K562 (cell line): ENCODE data around the gene NEMP1. TPM values are rescaled to one million over a fixed set of nuclear protein-coding genes. Genes with fewer than 3 reads are reported as not detected.
A peak's percentile ranks its signal among the peaks of the same experiment; 100 is the strongest.

Source experiments
- BRD4 ChIP-seq: fragments of 200-600 bp; sonication (generic); IDR thresholded peaks from 2 replicates; pipeline ENCODE4 v1.6.1; 2017; ENCODE audit warnings: inconsistent platforms
- CTCF ChIP-seq, 3 experiments: IDR thresholded peaks in 2 of 3; conservative IDR thresholded peaks in 1 of 3; 2 replicates each; pipeline ENCODE4 v1.5.1; 2011 to 2012; ENCODE audit warnings: low read length in 3 of 3, mild to moderate bottlenecking in 3 of 3, control low read depth in 2 of 3, improper control_type of control experiment in 1 of 3, inconsistent platforms in 1 of 3, low read depth in 1 of 3, mixed read lengths in 1 of 3, moderate library complexity in 1 of 3; ENCODE audit not compliant: insufficient read depth in 2 of 3
- FOXA3 ChIP-seq, 2 experiments: fragments of 450-650 bp in 1 of 2; sonication (generic) in 1 of 2; formaldehyde crosslinking; IDR thresholded peaks in 1 of 2; conservative IDR thresholded peaks in 1 of 2; 2 replicates each; pipeline versions ENCODE4 v1.4.0 to v1.8.0; 2020 to 2022; ENCODE audit warnings: mild to moderate bottlenecking in 2 of 2, missing genetic modification reagents in 1 of 2
- GTF2A2 ChIP-seq: IDR thresholded peaks from 2 replicates; pipeline ENCODE4 v1.6.1; 2016; ENCODE audit warnings: mild to moderate bottlenecking, missing genetic modification characterization, missing compliant biosample characterization
- KDM5B ChIP-seq: fragments of 200-600 bp; sonication (generic); IDR thresholded peaks from 2 replicates; pipeline ENCODE4 v1.6.1; 2012; ENCODE audit warnings: low read depth, mild to moderate bottlenecking, moderate library complexity, low read length, control low read depth, inconsistent platforms; ENCODE audit not compliant: insufficient replicate concordance
- MAX ChIP-seq: sonication (generic); formaldehyde crosslinking; IDR thresholded peaks from 2 replicates; pipeline ENCODE4 v1.9.0; 2022; ENCODE audit warnings: mild to moderate bottlenecking, missing genetic modification reagents
- NR2C2 ChIP-seq, 2 experiments: fragments of 200-800 bp in 1 of 2; sonication (Bioruptor generic) in 1 of 2; sonication (generic) in 1 of 2; formaldehyde crosslinking in 1 of 2; IDR thresholded peaks; 2 replicates each; pipeline versions ENCODE4 v1.6.1 to v1.8.0; 2016 to 2022; ENCODE audit warnings: mild to moderate bottlenecking in 1 of 2, missing compliant biosample characterization in 1 of 2, missing genetic modification characterization in 1 of 2, missing genetic modification reagents in 1 of 2
- RBFOX2 ChIP-seq: fragments of 200-400 bp; formaldehyde crosslinking; IDR thresholded peaks from 2 replicates; pipeline ENCODE4 v1.6.1; 2017; ENCODE audit warnings: low read depth, mild to moderate bottlenecking, low read length, moderate library complexity
- TAL1 ChIP-seq: fragments of 450-650 bp; IDR thresholded peaks from 2 replicates; pipeline ENCODE4 v1.6.1; 2016; ENCODE audit warnings: mild to moderate bottlenecking
- ZNF197 ChIP-seq: fragments of 200-800 bp; sonication (Bioruptor generic); IDR thresholded peaks from 2 replicates; pipeline ENCODE4 v1.6.1; 2016; ENCODE audit warnings: low read depth, missing genetic modification characterization, missing compliant biosample characterization
- polyA plus RNA-seq, 8 experiments: library from polyadenylated mRNA; depleted of rRNA in 4 of 8; stranded (reverse) in 5 of 8; unstranded in 3 of 8; fragments of >200 nt; fragmentation: Nextera tagmentation in 2 of 8; fragmentation: Illumina TruSeq in 1 of 8; extraction: Ambion mirVana in 2 of 8; extraction: Trizol in 1 of 8; gene quantifications; 2 replicates each; pipeline versions ENCODE4 v1.2.1 to v1.2.3, GENCODE V29; 2011 to 2014; ENCODE audit warnings: inconsistent platforms in 1 of 8, missing spikeins in 1 of 8
- total RNA-seq, 7 experiments: library from RNA; depleted of rRNA in 6 of 7; stranded (reverse); fragments of >200 nt in 6 of 7; fragmentation: Illumina TruSeq in 2 of 7; extraction: Trizol in 2 of 7; gene quantifications; 2 replicates each; pipeline versions ENCODE4 v1.2.1 to v1.2.3, GENCODE V29; 2011 to 2021; ENCODE audit warnings: low replicate concordance in 1 of 7
- TF ChIP-seq, protein P1 (sequence below), 2 experiments: fragments of 450-650 bp in 1 of 2; sonication (generic) in 1 of 2; formaldehyde crosslinking in 1 of 2; IDR thresholded peaks in 1 of 2; conservative IDR thresholded peaks in 1 of 2; 2 replicates each; pipeline versions ENCODE4 v1.6.1 to v1.8.1; 2016 to 2023; ENCODE audit warnings: mild to moderate bottlenecking in 2 of 2, moderate library complexity in 2 of 2, inconsistent platforms in 1 of 2, missing genetic modification reagents in 1 of 2
- TF ChIP-seq, protein P2 (sequence below), 3 experiments: fragments of 200-800 bp in 1 of 3; fragments of 250-450 bp in 1 of 3; fragments of 450-650 bp in 1 of 3; sonication (Bioruptor Pico) in 1 of 3; sonication (Bioruptor generic) in 1 of 3; formaldehyde crosslinking in 1 of 3; IDR thresholded peaks; 2 replicates each; pipeline versions ENCODE4 v1.6.1 to v1.8.0; 2016 to 2022; ENCODE audit warnings: mild to moderate bottlenecking in 2 of 3, missing genetic modification characterization in 2 of 3, missing compliant biosample characterization in 1 of 3, moderate library complexity in 1 of 3
- TF ChIP-seq, protein P3 (sequence below), 2 experiments: IDR thresholded peaks; 2 replicates each; pipeline ENCODE4 v1.6.1; 2011; ENCODE audit warnings: borderline replicate concordance in 1 of 2, control low read depth in 1 of 2, low read depth in 1 of 2, low read length in 1 of 2, mild to moderate bottlenecking in 1 of 2, mixed read lengths in 1 of 2, moderate library complexity in 1 of 2; ENCODE audit not compliant: insufficient read depth in 1 of 2, insufficient read length in 1 of 2, poor library complexity in 1 of 2, severe bottlenecking in 1 of 2; ENCODE audit errors: extremely low read depth in 1 of 2

The NEMP1 gene
- total and polyA plus RNA-seq, 9 of the 15 experiments (the other 6 are each of a cell fraction or from before 2014, with no cell fraction given), result 9.5 to 82.2 (median 41.2) TPM

DNA sequence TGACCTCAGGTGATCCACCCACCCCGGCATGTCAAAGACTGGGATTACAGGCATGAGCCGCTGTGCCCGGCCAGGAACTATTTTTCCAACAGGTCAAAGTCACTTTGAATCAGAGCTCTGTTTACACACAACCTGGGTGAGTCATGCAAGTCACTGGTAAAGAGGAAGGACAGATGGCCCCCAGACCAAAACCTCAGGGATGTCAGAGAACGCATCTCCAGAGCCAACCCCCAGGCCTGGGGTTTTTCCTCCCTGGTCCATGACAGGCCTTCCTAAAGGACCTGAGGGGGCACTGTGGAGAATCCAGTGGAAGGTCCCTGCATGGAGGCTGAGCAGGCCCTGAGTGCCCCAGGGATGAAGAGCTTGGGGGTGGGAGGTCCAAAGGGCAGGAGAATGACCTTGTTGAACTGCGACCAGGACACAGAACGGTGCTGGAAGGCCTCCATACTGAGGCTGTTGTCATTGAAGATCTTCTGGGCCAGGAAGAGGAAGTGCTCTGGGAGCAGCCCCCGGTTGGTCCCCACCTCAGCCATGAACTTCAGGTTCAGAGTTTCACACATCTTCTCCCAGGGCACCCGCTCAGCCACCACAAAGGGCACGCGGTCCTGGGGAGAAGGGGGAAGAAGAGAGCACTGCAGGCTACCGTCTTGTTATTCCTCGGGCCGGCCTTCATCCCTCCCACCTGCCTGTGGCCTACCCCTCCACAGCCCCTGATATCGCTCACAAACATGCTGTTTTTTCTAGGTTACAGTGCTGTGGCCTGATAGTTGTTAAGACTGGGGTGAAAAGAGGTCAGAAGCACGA is 23.5 kb upstream of the NEMP1 start (continued):
- TF ChIP-seq, protein P1, sequence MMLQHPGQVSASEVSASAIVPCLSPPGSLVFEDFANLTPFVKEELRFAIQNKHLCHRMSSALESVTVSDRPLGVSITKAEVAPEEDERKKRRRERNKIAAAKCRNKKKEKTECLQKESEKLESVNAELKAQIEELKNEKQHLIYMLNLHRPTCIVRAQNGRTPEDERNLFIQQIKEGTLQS (IDR thresholded peaks at IDR 0.05), result peak; percentile 83
- TF ChIP-seq, protein P1 (CRISPR knock-in tag; conservative IDR thresholded peaks at IDR 0.05), result no peak
- TF ChIP-seq FOXA3 (CRISPR knock-in tag; conservative IDR thresholded peaks at IDR 0.05 in 1 of 2, IDR thresholded peaks at IDR 0.05 in 1 of 2) (peak; percentile 43 to 86; a peak in 2 of 4 replicates), CTCF (IDR thresholded peaks at IDR 0.05 in 2 of 3, conservative IDR thresholded peaks at IDR 0.05 in 1 of 3; ENCODE audit: insufficient read depth in 2 of 3, low read depth in 1 of 3, low read length in 3 of 3) (0 out of 6 replicates have a peak, but pooled peaks of 1 of the 3 experiments have one; percentile 16), BRD4 (no peak), GTF2A2 (tag) (no peak), RBFOX2 (peak; percentile 35; the same call in 1 of the 2 replicates), MAX (CRISPR knock-in tag) (peak; percentile 51; the same call in 1 of the 2 replicates), KDM5B (peak; percentile 39), NR2C2 (CRISPR knock-in tag; IDR thresholded peaks at IDR 0.05) (no peak), NR2C2 (tag; IDR thresholded peaks at IDR 0.05) (peak; percentile 55; the same call in 1 of the 2 replicates), ZNF197 (CRISPR knock-in tag) (no peak), TAL1 (peak; percentile 68; the same call in 1 of the 2 replicates)
- TF ChIP-seq, protein P2, sequence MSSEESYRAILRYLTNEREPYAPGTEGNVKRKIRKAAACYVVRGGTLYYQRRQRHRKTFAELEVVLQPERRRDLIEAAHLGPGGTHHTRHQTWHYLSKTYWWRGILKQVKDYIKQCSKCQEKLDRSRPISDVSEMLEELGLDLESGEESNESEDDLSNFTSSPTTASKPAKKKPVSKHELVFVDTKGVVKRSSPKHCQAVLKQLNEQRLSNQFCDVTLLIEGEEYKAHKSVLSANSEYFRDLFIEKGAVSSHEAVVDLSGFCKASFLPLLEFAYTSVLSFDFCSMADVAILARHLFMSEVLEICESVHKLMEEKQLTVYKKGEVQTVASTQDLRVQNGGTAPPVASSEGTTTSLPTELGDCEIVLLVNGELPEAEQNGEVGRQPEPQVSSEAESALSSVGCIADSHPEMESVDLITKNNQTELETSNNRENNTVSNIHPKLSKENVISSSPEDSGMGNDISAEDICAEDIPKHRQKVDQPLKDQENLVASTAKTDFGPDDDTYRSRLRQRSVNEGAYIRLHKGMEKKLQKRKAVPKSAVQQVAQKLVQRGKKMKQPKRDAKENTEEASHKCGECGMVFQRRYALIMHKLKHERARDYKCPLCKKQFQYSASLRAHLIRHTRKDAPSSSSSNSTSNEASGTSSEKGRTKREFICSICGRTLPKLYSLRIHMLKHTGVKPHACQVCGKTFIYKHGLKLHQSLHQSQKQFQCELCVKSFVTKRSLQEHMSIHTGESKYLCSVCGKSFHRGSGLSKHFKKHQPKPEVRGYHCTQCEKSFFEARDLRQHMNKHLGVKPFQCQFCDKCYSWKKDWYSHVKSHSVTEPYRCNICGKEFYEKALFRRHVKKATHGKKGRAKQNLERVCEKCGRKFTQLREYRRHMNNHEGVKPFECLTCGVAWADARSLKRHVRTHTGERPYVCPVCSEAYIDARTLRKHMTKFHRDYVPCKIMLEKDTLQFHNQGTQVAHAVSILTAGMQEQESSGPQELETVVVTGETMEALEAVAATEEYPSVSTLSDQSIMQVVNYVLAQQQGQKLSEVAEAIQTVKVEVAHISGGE (CRISPR knock-in tag; IDR thresholded peaks at IDR 0.05), result peak in 1 of 3 experiments; percentile 48; a peak in 1 of 6 replicates
- TF ChIP-seq, protein P3, sequence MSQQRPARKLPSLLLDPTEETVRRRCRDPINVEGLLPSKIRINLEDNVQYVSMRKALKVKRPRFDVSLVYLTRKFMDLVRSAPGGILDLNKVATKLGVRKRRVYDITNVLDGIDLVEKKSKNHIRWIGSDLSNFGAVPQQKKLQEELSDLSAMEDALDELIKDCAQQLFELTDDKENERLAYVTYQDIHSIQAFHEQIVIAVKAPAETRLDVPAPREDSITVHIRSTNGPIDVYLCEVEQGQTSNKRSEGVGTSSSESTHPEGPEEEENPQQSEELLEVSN (IDR thresholded peaks at IDR 0.05; ENCODE audit: borderline replicate concordance in 1 of 2, extremely low read depth in 1 of 2, insufficient read depth in 1 of 2, insufficient read length in 1 of 2, low read depth in 1 of 2, low read length in 1 of 2, poor library complexity in 1 of 2, severe bottlenecking in 1 of 2), result peak in 1 of 2 experiments; percentile 57
